Fibroblast of lung (primary cell): ENCODE measurements around the gene USP32.

ENCODE experiments used
- CTCF ChIP-seq, 2 donors: IDR thresholded peaks in 1 of 2; conservative IDR thresholded peaks in 1 of 2; 1 replicate in 1 of 2; 2 replicates in 1 of 2; pipeline ENCODE4 v1.5.1; 2011 to 2012; ENCODE audit warnings: low read length in 2 of 2, control low read depth in 1 of 2, inconsistent platforms in 1 of 2, low read depth in 1 of 2, mild to moderate bottlenecking in 1 of 2
- EZH2 ChIP-seq: IDR thresholded peaks from 2 replicates; pipeline ENCODE4 v1.5.1; 2012; ENCODE audit warnings: low read length, control low read depth, mild to moderate bottlenecking; ENCODE audit errors: missing control alignments

- TF ChIP-seq CTCF (conservative IDR thresholded peaks at IDR 0.05 in 1 of 2, IDR thresholded peaks at IDR 0.05 in 1 of 2; ENCODE audit: low read depth in 1 of 2, low read length in 2 of 2) = no peak
- no peak for TF ChIP-seq EZH2
Measured at GRCh38 chr17:60383379-60383778, 8.6 kb downstream of the USP32 start.
